ENCODE measurements around the gene TEK. TPM values are rescaled to one million over a fixed set of nuclear protein-coding genes. Genes with fewer than 3 reads are reported as not detected.
A peak's percentile ranks its signal among the peaks of the same experiment; 100 is the strongest.

TEK gene
- total and polyA plus RNA-seq, 2 experiments from 2014 or later = 5.0 to 10.2 TPM

DNA sequence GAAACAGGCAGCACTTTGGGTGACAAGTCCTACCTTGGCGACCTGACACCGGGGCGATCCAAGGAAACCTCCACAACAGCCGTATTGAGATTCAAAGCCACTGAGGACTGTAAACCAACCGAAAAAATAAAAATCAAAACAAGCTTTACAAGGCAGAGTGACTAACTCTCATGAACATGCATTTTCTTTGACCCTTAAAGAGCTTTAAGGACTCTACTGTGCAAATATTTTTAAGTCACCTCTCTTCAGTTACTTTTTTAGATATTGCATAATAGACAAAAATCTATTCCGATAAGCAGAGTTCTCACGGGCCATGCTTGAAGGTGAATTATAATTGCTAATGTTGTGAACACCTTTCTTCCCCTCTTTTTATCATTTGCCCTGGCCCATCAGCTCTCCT, 149.6 kb downstream of the TEK start:
- in situ Hi-C loops (cut with MboI) = no loop called here
- no peak for TF ChIP-seq EZH2phosphoT487 (IDR thresholded peaks at IDR 0.05; ENCODE audit: insufficient read depth, low read depth)
- TF ChIP-seq EZH2 (IDR thresholded peaks at IDR 0.05; ENCODE audit: insufficient read depth, poor library complexity, severe bottlenecking) = no peak
- WGBS, 2 experiments (ENCODE audit: low coverage in 1 of 2, low lambda C conversion rate in 2 of 2, missing lambda C conversion rate in 2 of 2) = 69 to 70% methylated on average over 7 of the region's 7 CpGs

DNA sequence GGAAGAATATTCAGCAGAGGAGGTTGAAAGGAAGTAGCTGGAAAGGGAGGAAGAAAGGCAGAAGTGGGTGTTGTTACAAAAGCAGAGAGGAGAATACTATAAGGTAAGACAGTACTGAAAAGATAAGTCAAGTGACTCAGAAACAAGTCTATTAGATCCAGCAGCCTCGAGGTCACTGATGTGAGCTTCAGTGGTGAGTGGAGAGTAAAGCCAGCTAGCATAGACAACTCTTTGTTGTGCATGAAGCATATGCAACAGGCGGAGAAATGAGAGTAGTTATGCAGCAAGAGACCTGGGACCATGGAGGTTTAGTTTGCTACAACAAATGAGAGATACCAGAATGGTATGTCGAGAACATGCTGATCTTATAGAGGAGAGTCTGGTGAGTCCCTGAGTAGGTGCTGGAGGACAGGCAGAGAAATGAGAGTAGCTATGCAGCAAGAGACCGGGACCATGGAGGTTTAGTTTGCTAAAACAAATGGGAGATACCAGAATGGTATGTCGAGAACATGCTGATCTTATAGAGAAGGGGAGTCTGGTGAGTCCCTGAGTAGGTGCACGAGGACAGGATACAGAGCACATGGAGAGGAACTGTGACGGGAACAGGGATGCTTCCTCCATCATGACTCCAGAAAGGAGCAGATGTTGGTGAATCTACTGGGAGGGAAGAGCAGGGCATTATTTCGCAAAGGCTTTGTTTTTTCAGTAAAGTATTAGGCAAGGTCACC, 151.9 kb downstream of the TEK start:
- no peaks in the 10 kb centered on the region for H3K9me2 ChIP-seq (ENCODE audit: insufficient read depth)
- H3K9me3 ChIP-seq (ENCODE audit: low read depth) = no peaks in the 10 kb centered on the region
- H3K4me1 ChIP-seq (ENCODE audit: insufficient read depth) = peaks cover 4% of the 10 kb centered on the region; the same call in 1 of the 2 replicates
- H3K79me2 ChIP-seq (ENCODE audit: insufficient read depth) = no peaks in the 10 kb centered on the region
- H2AFZ ChIP-seq = no peak overlapping the region
- no peaks in the 10 kb centered on the region for H3K36me3 ChIP-seq (ENCODE audit: low read depth)
- in situ Hi-C loops (cut with MboI) = no loop called here
- no peaks in the 10 kb centered on the region for H4K20me1 ChIP-seq (ENCODE audit: insufficient read depth)
- no peak overlapping the region for H3K4me2 ChIP-seq (ENCODE audit: unreplicated experiment)
- no peak overlapping the region for H3K4me3 ChIP-seq
- no peaks in the 10 kb centered on the region; the same call in none of the 2 replicates for H3K27me3 ChIP-seq (replicated peaks; ENCODE audit: insufficient read depth)
- no peak overlapping the region for H3K9ac ChIP-seq
- DNase-seq = no peak
- H3F3A ChIP-seq (ENCODE audit: insufficient read depth) = no peaks in the 10 kb centered on the region
- 46 to 48% methylated on average over 8 of the region's 8 CpGs for WGBS, 2 experiments (ENCODE audit: low coverage in 1 of 2, low lambda C conversion rate in 2 of 2, missing lambda C conversion rate in 2 of 2)
- no peak overlapping the region for H3K27ac ChIP-seq
- TF ChIP-seq EZH2 (IDR thresholded peaks at IDR 0.05; ENCODE audit: insufficient read depth, poor library complexity, severe bottlenecking) (no peak), EZH2phosphoT487 (IDR thresholded peaks at IDR 0.05; ENCODE audit: insufficient read depth, low read depth) (no peak)

More for the DNA sequence above, 149.6 kb downstream of the TEK start:
- no peaks in the 10 kb centered on the region; the same call in none of the 2 replicates for H3K27me3 ChIP-seq (replicated peaks; ENCODE audit: insufficient read depth)
- H3K4me1 ChIP-seq (ENCODE audit: insufficient read depth) = peaks cover 4% of the 10 kb centered on the region; the same call in 1 of the 2 replicates
- no peaks in the 10 kb centered on the region for H4K20me1 ChIP-seq (ENCODE audit: insufficient read depth)
- no peaks in the 10 kb centered on the region for H3F3A ChIP-seq (ENCODE audit: insufficient read depth)
- no peak overlapping the region for H2AFZ ChIP-seq
- no peaks in the 10 kb centered on the region for H3K9me3 ChIP-seq (ENCODE audit: low read depth)
- no peak overlapping the region for H3K4me2 ChIP-seq (ENCODE audit: unreplicated experiment)
- no peaks in the 10 kb centered on the region for H3K79me2 ChIP-seq (ENCODE audit: insufficient read depth)
- no peaks in the 10 kb centered on the region for H3K36me3 ChIP-seq (ENCODE audit: low read depth)
- H3K27ac ChIP-seq = no peak overlapping the region
- H3K4me3 ChIP-seq = no peak overlapping the region
- no peak for DNase-seq
- no peak overlapping the region for H3K9ac ChIP-seq
- H3K9me2 ChIP-seq (ENCODE audit: insufficient read depth) = no peaks in the 10 kb centered on the region

DNA sequence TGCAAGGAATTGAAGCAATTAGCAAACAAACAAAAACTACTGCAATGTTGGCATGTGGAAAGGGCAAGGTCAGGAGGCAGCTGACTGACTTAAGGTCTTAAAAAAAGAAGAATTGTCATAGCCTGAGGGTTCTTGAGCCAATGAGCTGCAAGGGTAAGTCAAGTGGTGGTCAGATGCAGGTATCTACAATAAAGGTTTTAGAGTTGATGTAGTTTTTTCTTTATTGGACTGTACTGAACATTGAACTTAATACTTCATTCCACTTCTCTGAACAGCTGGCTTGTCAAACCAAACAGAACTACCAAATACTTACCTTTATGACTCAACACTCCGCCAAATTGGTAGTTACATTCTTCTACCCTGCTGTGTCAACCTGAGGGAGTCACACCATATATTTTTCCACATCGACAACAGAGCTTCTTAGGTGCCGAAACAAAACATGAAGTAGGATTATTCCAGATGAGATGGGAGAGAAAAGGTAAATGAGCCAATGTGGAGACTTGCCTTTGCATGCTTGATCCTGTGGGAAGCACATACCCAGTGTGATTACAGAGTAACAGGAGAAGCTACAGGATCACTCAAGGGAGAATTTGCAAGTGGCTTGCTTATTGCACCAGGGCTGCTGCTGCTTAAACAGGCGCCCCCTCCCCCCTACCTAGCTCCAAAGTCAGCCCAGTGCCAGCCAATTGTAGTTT, 152.6 kb downstream of the TEK start:
- 52 to 55% methylated on average over 4 of the region's 4 CpGs for WGBS, 2 experiments (ENCODE audit: low coverage in 1 of 2, low lambda C conversion rate in 2 of 2, missing lambda C conversion rate in 2 of 2)
- Histone ChIP-seq H3K79me2 (ENCODE audit: insufficient read depth) (no peaks in the 10 kb centered on the region), H3F3A (ENCODE audit: insufficient read depth) (no peaks in the 10 kb centered on the region), H3K4me1 (ENCODE audit: insufficient read depth) (peaks cover 4% of the 10 kb centered on the region; the same call in 1 of the 2 replicates), H3K4me2 (ENCODE audit: unreplicated experiment) (no peak overlapping the region), H3K9me3 (ENCODE audit: low read depth) (no peaks in the 10 kb centered on the region), H3K36me3 (ENCODE audit: low read depth) (no peaks in the 10 kb centered on the region), H3K9ac (no peak overlapping the region), H2AFZ (no peak overlapping the region), H3K9me2 (ENCODE audit: insufficient read depth) (no peaks in the 10 kb centered on the region), H3K27me3 (replicated peaks; ENCODE audit: insufficient read depth) (no peaks in the 10 kb centered on the region; the same call in none of the 2 replicates), H4K20me1 (ENCODE audit: insufficient read depth) (no peaks in the 10 kb centered on the region), H3K4me3 (no peak overlapping the region), H3K27ac (no peak overlapping the region)
- in situ Hi-C loops (cut with MboI) = no loop called here
- TF ChIP-seq EZH2phosphoT487 (IDR thresholded peaks at IDR 0.05; ENCODE audit: insufficient read depth, low read depth) = no peak
- peak; percentile 28 for DNase-seq

DNA sequence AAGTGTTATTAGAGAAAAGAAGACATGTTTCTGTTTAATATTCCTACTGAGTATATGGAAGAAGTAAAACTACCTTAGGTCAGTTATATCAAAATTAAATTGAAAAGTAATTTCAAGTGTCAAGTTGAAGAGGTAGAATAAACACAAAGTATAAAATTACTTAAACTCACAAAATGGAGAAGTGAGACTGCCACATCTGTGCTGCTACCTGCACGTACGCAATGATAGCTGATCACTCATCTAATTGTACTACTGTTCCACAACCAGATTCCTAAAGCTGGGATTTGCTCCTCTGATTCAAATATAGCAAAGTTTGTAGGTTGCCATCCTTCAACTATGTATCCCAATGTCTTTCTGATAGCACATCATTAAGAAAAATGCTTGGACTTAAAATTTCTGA, 163.1 kb downstream of the TEK start:
- no peaks in the 10 kb centered on the region for H3K9me3 ChIP-seq (ENCODE audit: low read depth)
- H3K27me3 ChIP-seq (replicated peaks; ENCODE audit: insufficient read depth) = no peaks in the 10 kb centered on the region
- no peaks in the 10 kb centered on the region for H3K9me2 ChIP-seq (ENCODE audit: insufficient read depth)
- H3K4me1 ChIP-seq (ENCODE audit: insufficient read depth) = peaks cover 7% of the 10 kb centered on the region; the same call in 1 of the 2 replicates
- no peaks in the 10 kb centered on the region for H3F3A ChIP-seq (ENCODE audit: insufficient read depth)
- DNase-seq = no peak
- H3K4me2 ChIP-seq (ENCODE audit: unreplicated experiment) = no peak overlapping the region
- no peak overlapping the region for H3K9ac ChIP-seq
- no peak overlapping the region for H3K4me3 ChIP-seq
- H3K79me2 ChIP-seq (ENCODE audit: insufficient read depth) = no peaks in the 10 kb centered on the region
- H4K20me1 ChIP-seq (ENCODE audit: insufficient read depth) = no peaks in the 10 kb centered on the region
- H2AFZ ChIP-seq = no peak overlapping the region
- in situ Hi-C loops (cut with MboI) = no loop called here
- H3K36me3 ChIP-seq (ENCODE audit: low read depth) = no peaks in the 10 kb centered on the region
- no peak overlapping the region for H3K27ac ChIP-seq
- TF ChIP-seq EZH2phosphoT487 (IDR thresholded peaks at IDR 0.05; ENCODE audit: insufficient read depth, low read depth) = no peak
- TF ChIP-seq EZH2 (IDR thresholded peaks at IDR 0.05; ENCODE audit: insufficient read depth, poor library complexity, severe bottlenecking) = no peak
- 95 to 99% methylated on average over 2 of the region's 2 CpGs for WGBS, 2 experiments (ENCODE audit: low coverage in 1 of 2, low lambda C conversion rate in 2 of 2, missing lambda C conversion rate in 2 of 2)

Measured in GM23248 (cell line).